Breast epithelium (tissue), 3 donors: ENCODE data around the gene PLB1.

Experiments used
- CTCF ChIP-seq, 3 donors: fragments of 450-650 bp; IDR thresholded peaks; one replicate each; pipeline ENCODE4 v1.5.1; 2016 to 2017; ENCODE audit warnings: antibody characterized with exemption in 3 of 3, mild to moderate bottlenecking in 3 of 3, moderate library complexity in 3 of 3
- POLR2AphosphoS5 ChIP-seq, 3 donors: sonication (generic); formaldehyde crosslinking; IDR thresholded peaks; one replicate each; pipeline ENCODE4 v1.6.1; 2017; ENCODE audit warnings: antibody characterized with exemption in 3 of 3

- TF ChIP-seq CTCF (IDR thresholded peaks at IDR 0.05) (no peak), POLR2AphosphoS5 (IDR thresholded peaks at IDR 0.05) (no peak)
Measured at GRCh38 chr2:28471214-28471613, 24.6 kb upstream of the PLB1 start.
